ENCODE results near the gene DIAPH1.
A peak's percentile ranks its signal among the peaks of the same experiment; 100 is the strongest.

Gene DIAPH1

DNA sequence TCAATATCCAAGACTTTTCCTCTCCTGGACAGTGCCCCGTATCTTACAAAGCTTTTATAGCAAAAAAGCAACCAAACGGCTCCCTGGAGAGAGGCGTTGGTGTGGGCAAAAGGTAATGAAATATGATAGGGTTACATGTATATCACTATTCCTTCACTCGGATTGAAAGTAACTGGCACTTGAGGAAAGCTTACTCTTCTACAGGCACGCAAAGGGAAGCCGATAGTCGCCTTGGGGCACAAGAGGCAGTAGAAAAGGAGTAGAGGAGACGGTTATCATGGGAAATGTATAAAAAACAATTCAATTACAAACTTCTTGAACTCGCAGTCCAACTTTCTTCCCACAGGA is 1.1 kb downstream of the DIAPH1 start:
- no peaks in the 10 kb centered on the region for H3K27me3 ChIP-seq (ENCODE audit: control insufficient read depth in 1 of 2, insufficient read depth in 1 of 2, low read length in 2 of 2)
- DNase-seq, result peak; percentile 44
- H2AK5ac ChIP-seq (ENCODE audit: low read length, severe bottlenecking), result no peak overlapping the region
- no peak overlapping the region for H3K23ac ChIP-seq (ENCODE audit: low read length in 2 of 2)
- H3K4ac ChIP-seq (ENCODE audit: low read depth in 1 of 2, low read length in 2 of 2), result no peak overlapping the region
- H3K14ac ChIP-seq (ENCODE audit: low read length in 2 of 2), result no peak overlapping the region
- no peak overlapping the region for H4K91ac ChIP-seq (ENCODE audit: low read length)
- no peaks in the 10 kb centered on the region for H3K4me1 ChIP-seq (ENCODE audit: control insufficient read depth, insufficient read depth, low read depth, low read length)
- H3K18ac ChIP-seq (ENCODE audit: low read depth in 1 of 2, low read length in 2 of 2), result no peak overlapping the region
- H3K9me3 ChIP-seq (ENCODE audit: control insufficient read depth, low read length), result no peaks in the 10 kb centered on the region
- H3K9ac ChIP-seq (ENCODE audit: low read length), result peak overlapping the region; percentile 91
- H2AFZ ChIP-seq (ENCODE audit: low read depth, low read length), result no peak overlapping the region
- H3K27ac ChIP-seq (ENCODE audit: low read length, poor library complexity, severe bottlenecking), result peak overlapping the region; percentile 24
- H2BK12ac ChIP-seq (ENCODE audit: low read length in 2 of 2), result no peak overlapping the region
- no peak overlapping the region for H2BK5ac ChIP-seq (ENCODE audit: low read depth, low read length, poor library complexity, severe bottlenecking)
- peak overlapping the region in 1 of 2 experiments; percentile 93 for H3K4me3 ChIP-seq (ENCODE audit: insufficient read depth in 1 of 2, low read depth in 1 of 2, low read length in 2 of 2)
- H2BK15ac ChIP-seq (ENCODE audit: low read depth, poor library complexity, severe bottlenecking), result no peak overlapping the region
- H2BK120ac ChIP-seq (ENCODE audit: low read depth, low read length), result no peak overlapping the region
- peak overlapping the region; percentile 70 for H3K4me2 ChIP-seq (ENCODE audit: low read length, poor library complexity, severe bottlenecking)
- peaks cover 10 to 28% of the 10 kb centered on the region in 2 experiments for H3K36me3 ChIP-seq (ENCODE audit: control insufficient read depth in 1 of 2, insufficient read depth in 2 of 2, low read depth in 1 of 2, low read length in 2 of 2)
- 60% methylated on average over 1 of the region's 9 CpGs for WGBS
- peak overlapping the region; percentile 7 for H4K8ac ChIP-seq (ENCODE audit: low read length)
- peaks cover 2% of the 10 kb centered on the region for H3K79me1 ChIP-seq (replicated peaks; ENCODE audit: low read length, poor library complexity, severe bottlenecking)

DNA sequence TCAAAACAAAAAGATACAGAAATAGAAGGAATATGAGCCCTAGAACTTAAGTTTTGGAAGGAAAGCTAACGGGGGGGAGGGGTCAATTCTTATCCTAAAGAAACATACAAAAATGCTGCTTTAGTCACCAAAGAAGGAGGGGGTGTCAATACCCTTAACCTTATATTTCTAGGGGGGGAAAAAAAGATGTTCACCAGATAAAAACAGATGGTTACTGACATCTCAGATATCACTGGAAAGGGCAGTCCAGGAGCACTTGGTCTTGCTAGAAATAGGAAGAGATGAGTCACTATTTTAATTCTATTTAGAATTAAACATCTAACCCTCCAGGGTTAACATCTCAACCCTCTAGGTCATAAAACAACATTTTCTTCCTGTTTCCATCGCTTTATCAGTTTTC is 1.7 kb downstream of the DIAPH1 start:
- Histone ChIP-seq H3K9ac (ENCODE audit: low read length) (peak overlapping the region; percentile 91), H3K23ac (ENCODE audit: low read length in 2 of 2) (no peak overlapping the region), H3K79me1 (replicated peaks; ENCODE audit: low read length, poor library complexity, severe bottlenecking) (peaks cover 3% of the 10 kb centered on the region), H3K36me3 (ENCODE audit: control insufficient read depth in 1 of 2, insufficient read depth in 2 of 2, low read depth in 1 of 2, low read length in 2 of 2) (peaks cover 9 to 23% of the 10 kb centered on the region in 2 experiments), H2BK120ac (ENCODE audit: low read depth, low read length) (no peak overlapping the region), H2AK5ac (ENCODE audit: low read length, severe bottlenecking) (no peak overlapping the region), H3K18ac (ENCODE audit: low read depth in 1 of 2, low read length in 2 of 2) (no peak overlapping the region), H4K91ac (ENCODE audit: low read length) (no peak overlapping the region), H3K14ac (ENCODE audit: low read length in 2 of 2) (no peak overlapping the region), H3K4me3 (ENCODE audit: insufficient read depth in 1 of 2, low read depth in 1 of 2, low read length in 2 of 2) (peak overlapping the region in 1 of 2 experiments; percentile 93), H3K4me2 (ENCODE audit: low read length, poor library complexity, severe bottlenecking) (no peak overlapping the region), H4K8ac (ENCODE audit: low read length) (no peak overlapping the region), H2BK5ac (ENCODE audit: low read depth, low read length, poor library complexity, severe bottlenecking) (no peak overlapping the region), H3K27ac (ENCODE audit: low read length, poor library complexity, severe bottlenecking) (peak overlapping the region; percentile 23), H2AFZ (ENCODE audit: low read depth, low read length) (no peak overlapping the region), H2BK12ac (ENCODE audit: low read length in 2 of 2) (no peak overlapping the region), H3K4me1 (ENCODE audit: control insufficient read depth, insufficient read depth, low read depth, low read length) (no peaks in the 10 kb centered on the region), H3K27me3 (ENCODE audit: control insufficient read depth in 1 of 2, insufficient read depth in 1 of 2, low read length in 2 of 2) (no peaks in the 10 kb centered on the region), H2BK15ac (ENCODE audit: low read depth, poor library complexity, severe bottlenecking) (no peak overlapping the region), H3K4ac (ENCODE audit: low read depth in 1 of 2, low read length in 2 of 2) (no peak overlapping the region), H3K9me3 (ENCODE audit: control insufficient read depth, low read length) (no peaks in the 10 kb centered on the region)
- no CpG with 5 or more reads among the region's 2 CpGs for WGBS
- peak; percentile 22 for DNase-seq

DNA sequence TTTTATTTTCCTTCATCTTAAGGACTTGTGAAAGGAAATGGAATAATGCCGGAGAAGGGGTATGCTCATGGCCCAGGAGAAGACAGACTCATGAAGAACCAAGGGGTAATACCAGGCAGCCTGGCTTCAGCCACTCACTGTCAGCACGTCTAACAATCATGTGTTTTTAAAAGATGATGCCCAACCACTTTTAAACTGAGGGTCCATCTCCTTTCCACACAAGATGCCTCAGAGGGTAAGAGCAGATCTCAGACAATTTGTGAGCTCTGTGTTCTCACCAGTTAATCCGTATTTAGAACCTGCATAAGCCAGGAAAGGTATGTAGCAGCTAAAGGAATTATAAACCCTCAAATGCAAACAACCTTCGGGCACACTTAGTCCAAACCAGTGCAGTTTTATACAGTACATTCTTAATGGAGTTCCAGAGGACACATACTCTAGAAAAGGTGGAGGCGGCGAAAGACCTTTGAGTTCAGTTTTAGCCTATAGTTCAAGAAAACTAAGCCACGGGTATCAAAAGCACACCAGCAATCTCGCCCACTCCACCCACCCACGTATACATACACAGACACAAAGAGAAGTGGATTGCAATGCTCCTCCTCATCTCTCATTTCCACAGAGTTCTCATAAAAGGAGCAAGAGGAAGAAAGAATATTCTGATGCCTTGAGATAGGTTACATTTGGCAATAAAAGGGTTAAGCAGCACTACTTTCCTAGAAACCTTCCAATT is 2.6 kb downstream of the DIAPH1 start:
- H2BK5ac ChIP-seq (ENCODE audit: low read depth, low read length, poor library complexity, severe bottlenecking), result no peak overlapping the region
- no peak overlapping the region for H2AK5ac ChIP-seq (ENCODE audit: low read length, severe bottlenecking)
- peak overlapping the region in 1 of 2 experiments; percentile 93 for H3K4me3 ChIP-seq (ENCODE audit: insufficient read depth in 1 of 2, low read depth in 1 of 2, low read length in 2 of 2)
- no peak overlapping the region for H3K18ac ChIP-seq (ENCODE audit: low read depth in 1 of 2, low read length in 2 of 2)
- DNase-seq, result no peak
- H3K9ac ChIP-seq (ENCODE audit: low read length), result peak overlapping the region; percentile 91
- H2BK120ac ChIP-seq (ENCODE audit: low read depth, low read length), result no peak overlapping the region
- no peak overlapping the region for H4K8ac ChIP-seq (ENCODE audit: low read length)
- H3K4me1 ChIP-seq (ENCODE audit: control insufficient read depth, insufficient read depth, low read depth, low read length), result no peaks in the 10 kb centered on the region
- no peak overlapping the region for H3K4ac ChIP-seq (ENCODE audit: low read depth in 1 of 2, low read length in 2 of 2)
- H3K9me3 ChIP-seq (ENCODE audit: control insufficient read depth, low read length), result no peaks in the 10 kb centered on the region
- H2BK12ac ChIP-seq (ENCODE audit: low read length in 2 of 2), result no peak overlapping the region
- H3K27me3 ChIP-seq (ENCODE audit: control insufficient read depth in 1 of 2, insufficient read depth in 1 of 2, low read length in 2 of 2), result no peaks in the 10 kb centered on the region
- H4K91ac ChIP-seq (ENCODE audit: low read length), result no peak overlapping the region
- H3K4me2 ChIP-seq (ENCODE audit: low read length, poor library complexity, severe bottlenecking), result no peak overlapping the region
- H3K14ac ChIP-seq (ENCODE audit: low read length in 2 of 2), result no peak overlapping the region
- no peak overlapping the region for H2AFZ ChIP-seq (ENCODE audit: low read depth, low read length)
- H3K23ac ChIP-seq (ENCODE audit: low read length in 2 of 2), result no peak overlapping the region
- WGBS, result 99% methylated on average over 7 of the region's 9 CpGs
- peaks cover 6% of the 10 kb centered on the region for H3K79me1 ChIP-seq (replicated peaks; ENCODE audit: low read length, poor library complexity, severe bottlenecking)
- peaks cover 6 to 13% of the 10 kb centered on the region in 2 experiments for H3K36me3 ChIP-seq (ENCODE audit: control insufficient read depth in 1 of 2, insufficient read depth in 2 of 2, low read depth in 1 of 2, low read length in 2 of 2)
- no peak overlapping the region for H3K27ac ChIP-seq (ENCODE audit: low read length, poor library complexity, severe bottlenecking)
- no peak overlapping the region for H2BK15ac ChIP-seq (ENCODE audit: low read depth, poor library complexity, severe bottlenecking)

DNA sequence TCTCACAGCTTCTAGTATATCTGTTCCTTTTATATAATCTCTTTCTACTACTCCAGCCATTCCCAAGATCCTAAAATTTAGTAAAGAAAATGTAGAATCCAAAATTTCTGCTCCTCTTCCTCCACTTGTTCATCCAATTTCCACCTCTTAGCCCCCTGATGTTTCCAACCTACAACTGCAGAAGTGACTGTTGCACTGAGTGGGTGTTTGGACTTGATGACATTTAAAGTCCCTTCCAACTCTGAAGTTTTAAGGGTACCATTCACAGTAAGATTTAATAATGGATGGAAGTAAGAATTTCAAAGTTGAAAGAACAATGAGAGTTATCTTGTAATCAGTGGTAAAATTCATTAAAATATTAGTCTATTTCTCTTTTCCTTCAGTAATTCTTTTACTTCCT is 5.5 kb downstream of the DIAPH1 start:
- Histone ChIP-seq H3K9me3 (ENCODE audit: control insufficient read depth, low read length) (no peaks in the 10 kb centered on the region), H2BK15ac (ENCODE audit: low read depth, poor library complexity, severe bottlenecking) (no peak overlapping the region), H3K27me3 (ENCODE audit: control insufficient read depth in 1 of 2, insufficient read depth in 1 of 2, low read length in 2 of 2) (no peaks in the 10 kb centered on the region), H3K27ac (ENCODE audit: low read length, poor library complexity, severe bottlenecking) (no peak overlapping the region), H2BK12ac (ENCODE audit: low read length in 2 of 2) (no peak overlapping the region), H3K4ac (ENCODE audit: low read depth in 1 of 2, low read length in 2 of 2) (no peak overlapping the region), H3K4me3 (ENCODE audit: insufficient read depth in 1 of 2, low read depth in 1 of 2, low read length in 2 of 2) (no peak overlapping the region), H3K36me3 (ENCODE audit: control insufficient read depth in 1 of 2, insufficient read depth in 2 of 2, low read depth in 1 of 2, low read length in 2 of 2) (no peaks in the 10 kb centered on the region), H2AK5ac (ENCODE audit: low read length, severe bottlenecking) (no peak overlapping the region), H2BK120ac (ENCODE audit: low read depth, low read length) (no peak overlapping the region), H3K18ac (ENCODE audit: low read depth in 1 of 2, low read length in 2 of 2) (no peak overlapping the region), H2BK5ac (ENCODE audit: low read depth, low read length, poor library complexity, severe bottlenecking) (no peak overlapping the region), H2AFZ (ENCODE audit: low read depth, low read length) (no peak overlapping the region), H4K8ac (ENCODE audit: low read length) (no peak overlapping the region), H3K14ac (ENCODE audit: low read length in 2 of 2) (no peak overlapping the region), H4K91ac (ENCODE audit: low read length) (no peak overlapping the region), H3K9ac (ENCODE audit: low read length) (no peak overlapping the region), H3K4me1 (ENCODE audit: control insufficient read depth, insufficient read depth, low read depth, low read length) (no peaks in the 10 kb centered on the region), H3K4me2 (ENCODE audit: low read length, poor library complexity, severe bottlenecking) (no peak overlapping the region), H3K79me1 (replicated peaks; ENCODE audit: low read length, poor library complexity, severe bottlenecking) (peaks cover 14% of the 10 kb centered on the region), H3K23ac (ENCODE audit: low read length in 2 of 2) (no peak overlapping the region)
- no peak for DNase-seq

Data from mesenchymal stem cell (in vitro differentiated cells and primary cell).